CMK (cell line): ENCODE measurements around the gene SLAIN1.

ENCODE experiments used
- DNase-seq: peaks from one replicate; pipeline ENCODE4 v3.0.0-alpha.2; 2010; ENCODE audit warnings: low read depth

The SLAIN1 gene

DNA sequence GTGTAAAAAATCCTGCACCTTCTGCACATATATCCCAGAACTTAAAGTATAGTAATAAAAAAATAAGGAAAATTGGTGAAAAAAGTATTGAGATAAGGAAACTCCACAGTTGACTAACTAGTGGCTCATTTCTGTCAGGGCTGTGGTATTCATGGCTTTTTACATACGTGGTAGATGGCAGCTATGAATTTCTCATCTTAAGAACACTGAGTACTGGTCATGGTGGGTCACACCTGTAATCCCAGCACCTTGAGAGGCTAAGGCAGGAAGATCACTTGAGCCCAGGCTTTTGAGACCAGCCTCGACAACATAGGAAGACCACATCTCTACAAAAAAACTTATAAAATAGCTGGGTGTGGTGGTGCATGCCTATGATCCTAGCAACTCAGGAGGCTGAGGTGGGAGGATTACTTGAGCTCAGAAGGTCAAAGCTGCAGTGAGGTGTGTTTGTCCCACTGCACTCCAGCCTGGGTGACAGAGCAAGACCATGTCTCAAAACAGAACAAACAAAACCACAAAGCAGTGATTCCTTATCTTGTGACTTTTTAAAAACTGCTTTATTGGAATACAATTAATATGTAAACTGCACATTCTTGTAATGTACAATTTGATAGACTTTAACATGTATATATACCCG, 16.8 kb downstream of the SLAIN1 start:
- no peak for DNase-seq

DNA sequence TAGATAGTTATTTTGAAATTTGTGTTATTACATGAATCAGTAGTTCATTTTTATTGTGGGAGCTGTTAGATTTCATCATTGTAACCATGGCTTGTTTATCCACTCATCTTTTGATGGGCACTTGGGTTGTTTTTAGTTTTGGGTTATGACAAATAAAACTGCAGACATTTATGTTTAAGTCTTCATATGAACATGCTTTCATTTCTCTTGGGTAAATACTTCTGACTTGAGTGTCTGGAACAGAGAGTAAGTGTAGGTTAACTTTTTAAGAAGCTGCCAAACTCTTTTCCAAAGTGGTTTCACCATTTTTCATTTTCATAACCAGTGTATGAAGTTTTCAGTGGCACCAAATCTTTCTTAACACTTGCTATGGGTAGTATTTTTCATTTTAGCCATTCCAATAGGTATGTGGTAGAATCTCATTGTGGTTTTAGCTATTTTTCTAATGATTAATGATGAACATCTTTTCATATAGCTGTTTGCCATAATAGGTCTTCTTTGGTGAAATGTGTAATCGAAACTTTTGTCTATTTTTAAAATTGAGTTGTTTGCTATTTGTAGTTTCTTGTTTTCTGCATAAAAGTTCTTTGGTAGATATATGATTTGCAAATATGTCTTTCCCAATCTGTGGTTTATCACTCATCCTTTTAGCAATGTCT, 17.9 kb downstream of the SLAIN1 start:
- no peak for DNase-seq

DNA sequence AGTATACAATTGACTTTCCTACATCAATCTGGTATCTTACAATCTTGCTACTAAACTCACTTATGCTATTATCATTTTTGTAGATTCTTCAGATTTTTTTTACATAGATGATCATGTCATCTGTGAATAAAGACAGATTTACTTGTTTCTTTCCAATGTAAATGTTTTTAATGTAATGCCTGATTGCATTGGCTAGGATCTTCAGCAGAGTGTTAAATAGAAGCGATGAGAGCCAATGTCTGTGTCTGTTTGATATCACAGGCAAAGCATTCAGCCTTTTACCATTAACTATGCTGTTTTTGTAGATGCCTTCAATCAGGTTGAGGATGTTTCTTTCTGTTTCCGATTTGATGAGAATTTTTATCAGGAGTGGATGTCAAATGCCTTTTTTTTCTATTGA, 19.2 kb downstream of the SLAIN1 start:
- no peak for DNase-seq

DNA sequence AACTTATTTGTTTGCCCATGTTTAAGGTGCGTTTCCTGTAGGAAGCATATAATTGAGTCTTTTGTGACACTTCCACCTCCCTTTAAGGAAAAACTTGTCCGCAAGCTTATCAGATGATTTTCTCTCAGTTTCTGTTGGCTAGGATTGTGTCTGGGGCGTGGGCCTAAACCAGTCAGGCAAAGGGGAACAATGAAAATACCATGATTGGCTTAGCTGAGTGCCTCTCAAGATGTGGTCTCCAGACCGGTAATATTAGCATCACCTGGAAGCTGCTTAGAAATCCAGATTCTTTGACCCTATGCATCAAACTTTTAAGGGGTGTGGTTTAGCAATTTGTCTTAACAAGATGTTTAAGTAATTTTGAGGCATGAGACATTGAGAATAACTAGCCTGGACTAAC, 20.0 kb downstream of the SLAIN1 start:
- DNase-seq: no peak

DNA sequence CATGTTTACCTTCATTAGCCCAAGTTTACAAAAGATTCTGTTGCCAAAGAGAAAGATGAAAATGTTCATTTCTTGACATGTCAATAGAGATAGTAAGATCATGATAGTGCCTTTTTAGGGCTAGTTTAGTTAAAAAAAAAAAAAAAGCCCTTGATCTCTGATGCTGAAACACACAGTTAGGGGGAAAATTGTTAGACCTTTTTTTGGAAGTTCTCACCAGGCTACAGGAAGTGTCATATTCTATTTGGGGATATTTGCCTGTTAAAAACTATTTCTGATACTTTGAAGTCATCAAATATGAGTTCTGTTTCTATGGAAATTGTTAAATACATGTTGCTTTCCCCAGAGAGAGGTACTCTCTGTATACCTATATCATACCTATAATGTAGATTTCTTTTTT, 21.6 kb downstream of the SLAIN1 start:
- DNase-seq: no peak

GRCh38 chr13:77720988-77721387, 23.5 kb downstream of the SLAIN1 start:
- DNase-seq: no peak

- no peak for DNase-seq
These were observed 26.6 kb downstream of the SLAIN1 start for GRCh38 chr13:77724092-77724491.

- DNase-seq: no peak
These were observed 27.6 kb downstream of the SLAIN1 start for GRCh38 chr13:77725071-77725470.

DNA sequence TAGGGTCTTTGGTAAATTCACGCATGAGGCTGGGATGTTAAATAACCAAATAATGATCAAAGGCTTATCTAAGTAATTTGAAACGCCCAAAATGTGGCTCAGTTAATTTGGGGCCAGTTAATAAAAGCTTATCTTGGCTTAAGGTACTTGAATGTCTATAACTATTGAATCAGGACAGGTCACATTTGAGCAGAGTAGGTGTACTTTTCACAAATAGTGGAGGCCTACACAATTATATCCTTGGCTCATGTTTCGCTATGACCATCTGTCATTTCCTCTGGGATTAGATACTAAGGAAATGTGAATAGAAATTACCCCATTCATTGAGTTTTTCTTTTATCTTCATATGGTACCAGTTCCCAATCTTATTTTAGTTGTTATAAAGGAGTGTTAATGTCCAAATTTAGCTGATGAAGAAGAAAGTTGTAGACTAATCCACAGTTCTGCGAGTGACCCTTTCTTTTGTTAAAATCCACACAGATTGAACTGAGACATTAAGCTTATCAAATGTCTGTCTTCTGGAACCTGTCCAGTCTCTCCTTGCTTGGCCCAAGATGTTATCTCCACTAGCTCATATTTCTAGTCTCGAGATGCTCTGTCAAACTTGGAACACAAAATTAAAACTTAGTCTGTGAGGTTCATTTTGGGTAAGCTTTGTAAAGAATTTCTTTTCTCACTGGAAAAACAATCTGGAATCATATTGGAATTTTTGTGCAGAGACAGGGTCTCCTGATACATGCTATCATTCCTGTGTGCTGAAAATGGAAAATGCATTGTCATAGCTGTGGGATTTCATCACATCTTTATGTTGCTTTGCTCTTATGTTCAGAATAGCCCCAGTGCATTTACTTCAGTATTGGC, 31.0 kb downstream of the SLAIN1 start:
- no peak for DNase-seq

DNA sequence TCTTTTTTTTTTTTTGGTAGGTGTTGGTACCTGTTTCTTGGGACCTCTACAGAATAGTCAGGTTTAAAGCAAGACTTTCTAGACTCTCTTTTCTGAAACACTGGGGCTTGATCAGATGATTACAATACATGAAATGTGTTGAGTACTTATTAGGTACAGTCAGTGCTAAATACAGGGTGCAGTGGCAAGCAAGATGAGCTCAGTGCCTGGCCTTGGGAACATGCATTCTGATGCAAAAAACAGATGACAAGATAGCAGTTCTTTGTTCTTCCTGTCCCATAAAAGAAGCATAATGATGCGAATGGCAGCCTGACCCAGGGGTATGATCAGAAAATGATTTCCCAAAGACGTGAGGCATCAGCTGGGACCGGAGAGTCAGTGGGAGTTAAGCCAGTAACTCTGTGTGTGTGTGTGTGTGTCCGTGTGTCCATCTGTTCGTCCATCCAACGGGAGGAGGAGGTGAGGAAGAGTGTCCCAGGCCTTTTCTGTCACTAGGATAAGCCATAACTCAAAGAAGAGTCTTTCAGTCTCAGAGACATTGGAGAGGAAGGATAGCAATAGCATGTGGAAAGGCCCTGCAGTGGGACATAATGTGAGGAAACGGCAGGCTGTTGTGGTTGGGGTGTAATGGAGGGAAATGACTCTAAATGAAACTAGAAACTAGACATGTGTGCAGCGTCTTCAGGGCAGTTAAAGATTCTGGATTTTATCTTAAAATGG, 32.2 kb downstream of the SLAIN1 start:
- no peak for DNase-seq

DNA sequence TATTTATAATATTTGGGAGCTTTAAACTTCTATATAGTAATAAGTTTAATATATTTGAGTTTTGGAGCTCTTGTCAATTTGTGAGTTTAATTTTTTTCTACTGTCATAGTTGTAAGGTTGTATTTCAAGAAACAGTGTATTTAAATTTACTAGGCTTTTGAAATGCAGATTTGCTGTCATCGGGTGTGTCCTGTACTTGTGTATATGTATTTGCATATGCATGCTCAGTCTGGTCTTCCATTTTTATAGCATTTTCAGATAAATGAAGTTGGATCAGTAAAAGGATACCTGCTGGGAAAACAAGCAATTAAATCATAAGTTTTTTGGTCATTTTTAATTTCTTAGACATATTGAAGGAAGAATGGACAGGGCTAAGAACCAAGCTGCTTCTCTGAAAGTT, 33.1 kb downstream of the SLAIN1 start:
- DNase-seq: no peak

DNA sequence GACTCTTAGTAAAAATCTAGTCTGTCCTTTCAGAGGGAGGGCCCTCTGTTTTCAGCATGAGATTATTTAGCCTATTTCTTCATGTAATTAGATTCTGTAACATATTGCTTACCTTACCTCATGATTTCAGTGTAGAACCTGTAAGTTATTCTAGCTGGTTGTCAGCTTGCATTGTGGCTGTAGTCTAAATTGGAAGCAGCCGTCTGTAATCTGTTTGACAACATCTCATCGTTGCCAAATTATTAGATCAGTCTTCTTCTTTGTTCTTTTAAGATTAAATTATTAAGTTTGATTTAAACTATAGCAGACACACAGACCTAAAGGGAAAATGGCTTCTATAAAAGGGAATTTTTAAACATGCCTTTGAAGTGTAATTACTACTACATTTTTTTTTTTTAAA, 34.8 kb downstream of the SLAIN1 start:
- no peak for DNase-seq

- no peak for DNase-seq
These were observed 36.2 kb downstream of the SLAIN1 start for GRCh38 chr13:77733674-77734073.

GRCh38 chr13:77737583-77738200, 40.2 kb downstream of the SLAIN1 start:
- no peak for DNase-seq

- no peak for DNase-seq
These were observed 42.7 kb downstream of the SLAIN1 start for GRCh38 chr13:77740097-77740735.

DNA sequence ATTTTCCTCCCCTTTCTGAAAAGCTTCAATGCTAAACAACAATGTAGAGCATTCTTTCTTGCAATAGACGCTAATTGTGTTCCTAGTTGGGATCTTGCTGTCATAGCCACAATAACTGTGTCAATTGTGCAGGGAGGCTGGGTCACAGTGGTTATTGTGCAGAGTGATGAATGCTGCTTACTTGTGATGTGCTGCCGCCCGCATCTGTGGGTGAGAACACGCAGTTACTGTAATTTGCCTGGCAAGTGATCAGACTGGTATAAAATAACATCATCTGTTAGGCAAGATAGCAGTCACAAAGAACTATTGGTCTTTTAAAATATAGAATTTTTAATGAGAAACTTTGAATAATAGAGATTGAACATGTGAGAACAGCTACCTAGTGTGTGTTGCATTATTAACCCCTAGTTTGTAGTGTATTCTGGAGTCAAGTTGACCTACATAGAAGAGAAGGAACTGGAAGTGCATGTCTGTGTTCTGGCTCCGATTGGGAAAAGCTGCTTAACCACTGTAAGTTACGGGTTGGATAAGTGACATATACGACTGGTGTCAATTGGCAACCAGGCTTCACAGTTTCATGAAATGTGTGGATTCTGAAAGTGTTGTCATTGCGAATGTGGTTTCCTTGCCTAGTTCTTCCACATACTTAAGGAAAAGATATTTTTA, 43.6 kb downstream of the SLAIN1 start:
- no peak for DNase-seq

- DNase-seq: no peak
These were observed 44.1 kb downstream of the SLAIN1 start for GRCh38 chr13:77741597-77741972.

DNA sequence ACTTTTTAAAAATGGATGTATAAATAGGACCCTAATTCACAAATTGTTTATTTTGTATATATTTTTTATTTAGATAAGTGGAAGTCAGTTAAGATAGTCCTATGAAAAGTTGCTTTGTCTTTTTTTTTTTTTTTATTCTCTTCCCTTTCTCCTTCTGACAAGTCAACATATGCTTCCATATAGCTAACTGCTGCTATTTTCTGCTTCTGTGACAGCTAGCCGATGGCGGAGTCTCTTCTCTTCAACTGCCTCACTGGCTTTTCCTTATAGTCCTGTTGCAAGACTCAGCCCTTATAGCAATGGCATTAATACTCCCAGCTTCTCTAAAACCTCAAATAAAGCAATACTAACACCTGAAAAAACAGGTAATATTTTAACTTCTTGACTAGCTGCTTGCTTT, 45.3 kb downstream of the SLAIN1 start:
- no peak for DNase-seq

DNA sequence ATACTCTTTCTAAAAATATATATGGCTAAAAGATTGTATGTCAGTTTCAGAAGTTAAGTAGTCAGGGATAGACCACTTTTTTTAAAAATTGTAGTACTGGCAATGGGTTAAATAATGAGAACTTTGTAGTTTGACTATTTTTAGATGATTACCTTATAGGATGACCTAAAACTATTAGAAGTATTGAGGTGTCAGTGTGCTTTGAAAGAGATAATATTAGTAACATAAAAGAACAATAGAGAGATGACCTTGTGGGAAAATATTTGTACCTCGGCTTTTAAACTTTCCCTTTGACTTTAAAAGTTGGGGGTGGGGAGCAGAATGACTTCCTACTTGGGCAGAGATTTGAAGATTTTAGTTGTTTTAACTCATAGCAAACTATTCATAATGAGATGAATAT, 48.3 kb downstream of the SLAIN1 start:
- DNase-seq: no peak

- no peak for DNase-seq
These were observed 51.9 kb downstream of the SLAIN1 start for GRCh38 chr13:77749344-77749880.
